Fibroblast of skin of left quadriceps (primary cell): ENCODE results near the gene ZSCAN5A.
"Not testable (repeated sequence)": the region's sequence is repeated elsewhere in the genome, so short reads cannot be mapped to it uniquely, and the experiment has no call there.

Experiments used
- DNase-seq, 2 experiments: peaks; one replicate each; pipeline ENCODE4 v3.0.0-alpha.2; 2013; ENCODE audit warnings: low read depth in 2 of 2

ZSCAN5A gene

DNA sequence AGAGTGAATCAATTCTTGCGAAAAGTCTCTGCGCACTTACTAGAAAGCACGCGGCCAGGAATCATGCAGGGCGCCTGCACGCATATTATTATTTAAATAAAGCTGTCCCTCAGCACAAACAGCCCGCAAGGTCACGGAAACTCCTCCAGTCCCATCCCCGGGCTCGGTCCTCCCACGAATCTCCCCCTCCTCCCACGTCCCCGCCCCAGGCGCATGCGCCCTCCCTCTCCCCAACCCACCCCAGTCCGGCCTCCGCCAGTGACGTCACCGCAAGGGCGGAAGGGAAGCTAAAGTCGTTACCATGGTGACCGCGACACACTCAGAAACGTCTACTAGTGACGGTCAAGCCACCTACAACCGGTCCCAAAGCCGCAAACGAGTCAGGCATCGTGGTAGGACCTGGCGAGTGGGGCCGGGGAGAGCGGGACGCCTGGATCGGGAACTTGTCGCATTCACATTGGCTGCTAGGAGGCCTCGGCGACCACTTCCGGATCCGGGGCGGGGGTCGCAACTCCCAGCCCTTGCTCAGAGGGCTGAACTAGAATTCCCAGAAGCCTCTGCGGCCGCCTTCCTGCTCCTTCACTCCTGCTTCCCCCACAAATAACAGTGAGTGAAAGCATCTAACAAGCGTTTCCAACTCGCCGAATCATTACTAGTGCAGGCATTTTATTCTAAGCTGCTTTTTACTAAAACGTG, at the start of gene ZSCAN5A:
Gene ZSCAN5A, minus strand, starts transcription at position 459 of the 696 bp plus-strand sequence. CDS start 89,793 bp downstream, outside the sequence.
- peak; percentile 88 to 89 for DNase-seq

- DNase-seq: no peak
Measured at GRCh38 chr19:56360841-56361240, 46.2 kb upstream of the ZSCAN5A start.

- no peak for DNase-seq
Measured at GRCh38 chr19:56356944-56357343, 42.3 kb upstream of the ZSCAN5A start.

GRCh38 chr19:56355517-56355916, 40.9 kb upstream of the ZSCAN5A start:
- DNase-seq: no peak

DNA sequence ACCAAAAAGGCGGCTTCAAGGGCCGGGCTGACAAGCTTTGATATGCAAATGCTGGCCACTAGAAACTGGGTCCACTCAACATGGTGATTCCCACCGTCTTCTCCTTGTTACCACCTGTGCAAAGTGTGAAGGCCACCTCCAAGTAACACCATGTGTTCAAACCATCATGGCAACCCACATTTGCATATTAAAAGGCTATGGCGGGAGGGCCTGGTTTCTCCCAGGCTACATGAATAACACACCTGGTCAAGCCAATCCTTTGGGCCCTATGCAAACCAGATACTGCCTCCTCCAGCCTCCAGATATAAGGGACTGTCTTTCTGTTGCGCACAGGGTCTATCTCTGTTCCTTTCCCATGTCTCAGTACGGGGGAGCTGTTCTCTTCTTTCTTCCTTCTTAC, 36.6 kb upstream of the ZSCAN5A start:
- DNase-seq: no peak

DNA sequence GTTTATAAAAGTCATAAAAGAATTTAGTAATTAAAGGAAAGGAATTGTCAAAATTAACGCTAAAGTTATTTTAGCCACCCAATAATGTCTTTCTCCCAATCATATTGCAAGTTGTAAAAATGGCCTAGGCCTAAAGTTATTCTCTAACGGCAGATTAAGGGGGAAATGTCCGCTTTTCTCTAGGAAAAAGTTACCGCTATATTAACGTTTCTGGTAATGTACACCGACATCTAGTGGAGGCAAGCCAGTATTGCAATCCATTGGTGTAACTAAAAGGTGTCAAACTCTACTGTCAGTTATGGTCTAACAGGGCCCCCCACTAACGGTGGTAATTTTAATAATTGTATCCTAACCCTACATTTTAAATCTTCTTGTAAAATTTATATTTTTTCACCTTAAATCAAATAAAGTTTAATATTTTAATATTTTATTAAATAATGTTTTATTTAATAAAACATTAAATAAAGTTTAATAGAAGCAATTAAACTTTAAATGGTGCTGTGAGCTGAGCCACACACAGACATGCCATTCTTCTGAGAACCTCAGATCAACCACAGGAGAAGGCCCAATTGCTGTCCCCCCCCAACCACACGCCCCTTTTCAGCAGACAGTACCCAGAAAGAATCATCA, 35.9 kb upstream of the ZSCAN5A start:
- DNase-seq: peak; percentile 9 to 20

DNA sequence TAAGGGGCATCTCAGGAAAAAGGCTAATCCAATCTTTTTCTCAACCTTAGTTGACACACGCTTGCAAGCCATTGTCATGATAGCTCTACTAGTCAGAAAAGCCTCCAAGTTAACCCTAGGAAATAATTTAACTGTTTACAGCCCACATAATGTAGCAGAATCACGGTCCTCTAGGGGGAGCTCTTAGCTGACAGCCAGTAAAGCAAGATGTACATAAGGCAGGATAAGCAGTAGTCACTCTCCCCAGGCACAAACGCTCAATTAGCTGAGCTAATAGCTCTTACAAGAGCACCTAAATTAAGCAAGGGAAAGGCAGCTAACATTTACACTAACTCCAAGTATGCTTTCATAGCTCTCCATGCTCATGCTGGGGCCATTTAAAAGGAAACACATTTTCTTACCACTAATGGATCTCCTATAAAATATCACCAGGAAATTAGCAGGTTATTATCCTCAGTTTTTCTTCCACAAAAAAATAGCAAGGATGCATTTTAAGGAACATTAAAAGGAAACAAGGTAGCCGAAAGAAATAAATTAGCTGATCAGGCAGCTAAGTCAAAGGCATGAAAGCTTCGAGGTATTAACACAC, 33.7 kb upstream of the ZSCAN5A start:
- no peak for DNase-seq

- DNase-seq: no peak
Measured at GRCh38 chr19:56347163-56347778, 32.6 kb upstream of the ZSCAN5A start.

- DNase-seq: no peak
Measured at GRCh38 chr19:56341948-56342347, 27.3 kb upstream of the ZSCAN5A start.

GRCh38 chr19:56339031-56339430, 24.4 kb upstream of the ZSCAN5A start:
- DNase-seq: not testable (repeated sequence)

- DNase-seq: not testable (repeated sequence)
Measured at GRCh38 chr19:56337077-56337476, 22.4 kb upstream of the ZSCAN5A start.

GRCh38 chr19:56335371-56335770, 20.7 kb upstream of the ZSCAN5A start:
- not testable (repeated sequence) for DNase-seq

GRCh38 chr19:56333506-56333905, 18.9 kb upstream of the ZSCAN5A start:
- DNase-seq: peak in 1 of 2 experiments; percentile 20

DNA sequence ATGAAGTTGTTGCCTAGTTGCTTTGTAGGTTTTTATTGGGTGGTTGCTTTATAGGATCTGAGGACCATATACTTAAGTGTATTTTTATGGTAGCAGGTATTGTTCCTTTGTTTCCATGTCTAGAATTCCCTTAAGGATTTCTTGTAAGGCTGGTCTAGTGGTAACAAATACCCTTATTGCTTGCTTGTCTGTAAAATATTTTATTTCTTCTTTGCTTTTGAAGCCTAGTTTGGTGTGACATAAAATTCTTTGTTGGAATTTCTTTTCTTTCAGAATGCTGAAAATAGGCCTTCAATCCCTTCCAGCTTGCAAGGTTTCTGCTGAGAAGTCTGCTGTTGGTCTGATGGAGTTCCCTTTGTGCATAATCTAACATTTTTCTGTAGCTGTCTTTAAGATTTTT, 18.1 kb upstream of the ZSCAN5A start:
- no peak for DNase-seq

DNA sequence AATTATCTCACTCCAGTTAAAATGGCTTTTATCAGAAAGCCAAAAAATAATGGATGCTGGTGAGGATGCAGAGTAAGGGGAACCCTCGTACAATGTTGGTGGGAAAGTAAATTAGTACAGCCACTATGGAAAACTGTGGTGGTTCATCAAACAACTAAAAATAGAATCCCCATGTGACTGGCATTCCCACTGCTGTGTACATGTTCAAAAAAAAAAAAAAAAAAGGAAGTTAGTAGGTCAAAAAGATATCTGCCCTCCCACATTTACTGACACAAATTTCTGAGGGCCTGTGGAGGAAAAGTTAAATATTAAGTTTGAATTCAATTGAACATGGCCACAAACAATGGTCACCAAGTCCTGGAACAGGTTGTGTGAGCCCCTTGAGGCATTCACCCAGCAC, 9.8 kb upstream of the ZSCAN5A start:
- DNase-seq: no peak

GRCh38 chr19:56321989-56322440, 7.4 kb upstream of the ZSCAN5A start:
- no peak for DNase-seq

- no peak for DNase-seq
Measured at GRCh38 chr19:56321254-56321988, 6.8 kb upstream of the ZSCAN5A start.

GRCh38 chr19:56319991-56320390, 5.4 kb upstream of the ZSCAN5A start:
- no peak for DNase-seq

GRCh38 chr19:56317749-56318148, 3.1 kb upstream of the ZSCAN5A start:
- DNase-seq: no peak

DNA sequence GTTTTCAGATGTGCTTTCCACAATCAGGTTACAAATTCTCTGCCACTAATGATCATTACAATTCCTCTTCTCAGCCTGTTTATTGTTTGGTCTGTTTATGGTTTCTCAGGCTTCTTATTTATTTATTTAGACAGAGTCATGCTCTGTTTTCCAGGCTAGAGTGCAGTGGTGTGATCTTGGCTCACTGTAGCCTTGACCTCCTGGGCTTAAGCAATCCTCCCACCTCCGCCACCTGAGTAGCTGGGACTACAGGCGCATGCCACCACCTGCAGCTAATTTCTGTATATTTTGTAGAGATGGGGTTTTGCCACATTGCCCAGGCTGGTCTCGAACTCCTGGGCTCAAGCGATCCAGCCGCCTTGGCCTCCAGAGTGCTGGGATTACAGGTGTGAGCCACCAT, 2.1 kb upstream of the ZSCAN5A start:
- no peak for DNase-seq

- peak; percentile 96 for DNase-seq
Measured at GRCh38 chr19:56315077-56315828, 614 bp upstream of the ZSCAN5A start.
